ENCODE measurements around the gene CCT2.

- no peak for TF ChIP-seq CTCF (IDR thresholded peaks at IDR 0.05 in 8 of 11, conservative IDR thresholded peaks at IDR 0.05 in 3 of 11)
- no peak for TF ChIP-seq POLR2A (IDR thresholded peaks at IDR 0.05)
Observed at GRCh38 chr12:69545081-69545480, 40.2 kb upstream of the CCT2 start.

Measured in spleen (tissue), 7 donors.